NB4 (cell line): ENCODE data around the gene C10orf105.

Experiments
- DNase-seq: peaks from one replicate; pipeline ENCODE4 v3.0.0; 2010; ENCODE audit warnings: low read depth
- H3K4me3 ChIP-seq: one replicate; pipeline ENCODE4 v1.5.1; 2011; ENCODE audit warnings: mild to moderate bottlenecking, low read depth, low read length, moderate library complexity
- MYC ChIP-seq: IDR thresholded peaks from 2 replicates; pipeline ENCODE4 v1.6.1; 2011; ENCODE audit warnings: low read depth, low read length
- POLR2A ChIP-seq: IDR thresholded peaks from 2 replicates; pipeline ENCODE4 v1.6.1; 2011; ENCODE audit warnings: mild to moderate bottlenecking; ENCODE audit not compliant: insufficient read length; ENCODE audit errors: extremely low read depth
- TF ChIP-seq, protein P1 (sequence below): IDR thresholded peaks from 2 replicates; pipeline ENCODE4 v1.6.1; 2011; ENCODE audit warnings: low read depth, low read length
- TF ChIP-seq, protein P2 (sequence below): IDR thresholded peaks from one replicate; pipeline ENCODE4 v1.5.1; 2012; ENCODE audit warnings: low read depth, low read length

C10orf105 gene

GRCh38 chr10:71722849-71723248, 3.3 kb upstream of the C10orf105 start:
- TF ChIP-seq MYC (no peak), POLR2A (no peak)
- TF ChIP-seq, protein P1, sequence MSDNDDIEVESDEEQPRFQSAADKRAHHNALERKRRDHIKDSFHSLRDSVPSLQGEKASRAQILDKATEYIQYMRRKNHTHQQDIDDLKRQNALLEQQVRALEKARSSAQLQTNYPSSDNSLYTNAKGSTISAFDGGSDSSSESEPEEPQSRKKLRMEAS, result no peak
- TF ChIP-seq, protein P2, sequence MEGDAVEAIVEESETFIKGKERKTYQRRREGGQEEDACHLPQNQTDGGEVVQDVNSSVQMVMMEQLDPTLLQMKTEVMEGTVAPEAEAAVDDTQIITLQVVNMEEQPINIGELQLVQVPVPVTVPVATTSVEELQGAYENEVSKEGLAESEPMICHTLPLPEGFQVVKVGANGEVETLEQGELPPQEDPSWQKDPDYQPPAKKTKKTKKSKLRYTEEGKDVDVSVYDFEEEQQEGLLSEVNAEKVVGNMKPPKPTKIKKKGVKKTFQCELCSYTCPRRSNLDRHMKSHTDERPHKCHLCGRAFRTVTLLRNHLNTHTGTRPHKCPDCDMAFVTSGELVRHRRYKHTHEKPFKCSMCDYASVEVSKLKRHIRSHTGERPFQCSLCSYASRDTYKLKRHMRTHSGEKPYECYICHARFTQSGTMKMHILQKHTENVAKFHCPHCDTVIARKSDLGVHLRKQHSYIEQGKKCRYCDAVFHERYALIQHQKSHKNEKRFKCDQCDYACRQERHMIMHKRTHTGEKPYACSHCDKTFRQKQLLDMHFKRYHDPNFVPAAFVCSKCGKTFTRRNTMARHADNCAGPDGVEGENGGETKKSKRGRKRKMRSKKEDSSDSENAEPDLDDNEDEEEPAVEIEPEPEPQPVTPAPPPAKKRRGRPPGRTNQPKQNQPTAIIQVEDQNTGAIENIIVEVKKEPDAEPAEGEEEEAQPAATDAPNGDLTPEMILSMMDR, result no peak
- no peak overlapping the region for H3K4me3 ChIP-seq
- no peak for DNase-seq

DNA sequence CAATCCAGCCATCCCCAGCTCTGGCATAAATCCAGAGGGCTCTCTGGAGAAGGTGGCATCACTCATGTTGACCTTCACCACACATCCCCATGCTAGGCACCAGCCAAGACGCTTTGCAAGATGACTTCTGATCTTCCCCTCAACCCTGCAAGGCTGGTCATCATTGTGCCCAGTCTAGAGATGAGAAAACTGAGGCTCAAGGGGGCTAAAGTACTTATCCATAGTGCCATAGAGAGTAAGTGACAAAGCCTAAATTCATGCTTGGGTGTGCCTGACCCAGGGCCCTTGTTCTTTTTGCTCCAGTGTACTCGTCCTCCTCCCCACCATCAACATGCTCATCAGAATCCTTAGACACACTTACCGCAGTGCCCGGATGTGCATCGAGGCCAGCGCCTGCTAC, 1.7 kb upstream of the C10orf105 start:
- no peak for DNase-seq
- no peak overlapping the region for H3K4me3 ChIP-seq
- TF ChIP-seq MYC (no peak), POLR2A (no peak)
- TF ChIP-seq, protein P2, result no peak
- TF ChIP-seq, protein P1, result no peak

DNA sequence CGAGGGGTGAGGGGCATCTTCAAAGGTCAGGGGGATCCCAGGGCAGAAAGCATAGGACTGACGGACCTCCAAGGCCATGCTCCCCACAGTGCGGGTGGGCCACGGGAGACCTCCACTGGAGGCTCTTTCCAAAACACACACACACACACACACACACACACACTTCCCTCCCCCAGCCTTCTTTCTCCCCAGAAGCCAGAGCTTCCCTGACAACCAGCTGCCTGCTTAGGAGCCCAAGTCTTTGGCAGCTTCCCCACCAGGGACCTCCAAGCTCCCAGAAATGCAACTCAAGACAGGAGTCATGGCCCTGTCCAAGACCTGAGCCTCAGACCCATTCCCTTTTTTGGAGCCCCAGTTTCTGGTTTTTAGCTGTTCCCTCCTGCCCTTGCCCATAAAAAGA, 710 bp upstream of the C10orf105 start:
- H3K4me3 ChIP-seq, result no peak overlapping the region
- no peak for DNase-seq
- no peak for TF ChIP-seq POLR2A
- TF ChIP-seq, protein P1, result no peak
- TF ChIP-seq, protein P2, result no peak
- TF ChIP-seq MYC, result no peak

GRCh38 chr10:71719042-71719441, 536 bp downstream of the C10orf105 start:
- TF ChIP-seq, protein P2, result no peak
- TF ChIP-seq, protein P1, result no peak
- TF ChIP-seq MYC, result no peak
- TF ChIP-seq POLR2A, result no peak
- DNase-seq, result no peak
- no peak overlapping the region for H3K4me3 ChIP-seq

GRCh38 chr10:71718165-71718698, 1.3 kb downstream of the C10orf105 start:
- TF ChIP-seq POLR2A (no peak), MYC (no peak)
- TF ChIP-seq, protein P1, result no peak
- TF ChIP-seq, protein P2, result no peak
- no peak overlapping the region for H3K4me3 ChIP-seq
- DNase-seq, result no peak

GRCh38 chr10:71717551-71717951, 2.0 kb downstream of the C10orf105 start:
- no peak for DNase-seq

More at GRCh38 chr10:71717551-71717951, 2.0 kb downstream of the C10orf105 start:
- TF ChIP-seq MYC (no peak), POLR2A (no peak)
- TF ChIP-seq, protein P2, result no peak
- TF ChIP-seq, protein P1, result no peak
- H3K4me3 ChIP-seq, result no peak overlapping the region
